Tibial nerve (tissue), 4 donors: Measurements from ENCODE around the gene TAF6L. TPM values are rescaled to one million over a fixed set of nuclear protein-coding genes. Genes with fewer than 3 reads are reported as not detected.

Experiments
- DNase-seq, 2 donors: peaks; one replicate each; pipeline ENCODE4 v3.0.0-alpha.2; 2019; ENCODE audit warnings: low spot score in 2 of 2
- H3K27ac ChIP-seq, 4 donors: fragments of 200-600 bp; sonication (generic) in 3 of 4; one replicate each; pipeline ENCODE4 v1.5.1; 2017 to 2019; ENCODE audit warnings: mild to moderate bottlenecking in 1 of 4
- H3K27me3 ChIP-seq, 2 donors: fragments of 200-600 bp; sonication (generic) in 1 of 2; one replicate each; pipeline versions ENCODE4 v1.5.1 to v1.6.0; 2017 to 2019
- H3K36me3 ChIP-seq, 3 donors: fragments of 200-600 bp; sonication (generic); one replicate each; pipeline ENCODE4 v1.5.1; 2018 to 2019
- H3K4me1 ChIP-seq, 4 donors: fragments of 200-600 bp; sonication (generic) in 3 of 4; one replicate each; pipeline ENCODE4 v1.5.1; 2017 to 2019
- H3K4me3 ChIP-seq, 4 donors: fragments of 200-600 bp; sonication (generic) in 3 of 4; one replicate each; pipeline ENCODE4 v1.5.1; 2017 to 2019; ENCODE audit warnings: mild to moderate bottlenecking in 1 of 4, moderate library complexity in 1 of 4
- H3K9me3 ChIP-seq, 4 donors: fragments of 200-600 bp; sonication (generic) in 3 of 4; one replicate each; pipeline ENCODE4 v1.5.1; 2017 to 2019
- EP300 ChIP-seq, 2 donors: sonication (generic); formaldehyde crosslinking; IDR thresholded peaks; one replicate each; pipeline ENCODE4 v1.6.1; 2017; ENCODE audit warnings: antibody characterized with exemption in 2 of 2, mild to moderate bottlenecking in 1 of 2
- POLR2A ChIP-seq, 2 donors: fragments of 450-650 bp; IDR thresholded peaks; one replicate each; pipeline ENCODE4 v1.6.1; 2017; ENCODE audit warnings: antibody characterized with exemption in 2 of 2, mild to moderate bottlenecking in 2 of 2, moderate library complexity in 2 of 2
- WGBS, 2 donors: methylation state at CpG; one replicate each; pipeline ENCODE4 v1.1.5; 2018; 5-methylcytosine and 5-hydroxymethylcytosine counted together
- total RNA-seq, 4 donors: library from RNA; depleted of rRNA; stranded (reverse); fragments of >200 nt; gene quantifications; one replicate each; pipeline ENCODE4 v1.1.0, GENCODE V29; 2016
- TF ChIP-seq, protein P1 (sequence below), 5 experiments: fragments of 200-600 bp in 3 of 5; fragments of 450-650 bp in 2 of 5; sonication (generic) in 3 of 5; IDR thresholded peaks; one replicate each; pipeline ENCODE4 v1.5.1; 2016 to 2019; ENCODE audit warnings: antibody characterized with exemption in 5 of 5, mild to moderate bottlenecking in 3 of 5, moderate library complexity in 2 of 5

Gene TAF6L, protein sequence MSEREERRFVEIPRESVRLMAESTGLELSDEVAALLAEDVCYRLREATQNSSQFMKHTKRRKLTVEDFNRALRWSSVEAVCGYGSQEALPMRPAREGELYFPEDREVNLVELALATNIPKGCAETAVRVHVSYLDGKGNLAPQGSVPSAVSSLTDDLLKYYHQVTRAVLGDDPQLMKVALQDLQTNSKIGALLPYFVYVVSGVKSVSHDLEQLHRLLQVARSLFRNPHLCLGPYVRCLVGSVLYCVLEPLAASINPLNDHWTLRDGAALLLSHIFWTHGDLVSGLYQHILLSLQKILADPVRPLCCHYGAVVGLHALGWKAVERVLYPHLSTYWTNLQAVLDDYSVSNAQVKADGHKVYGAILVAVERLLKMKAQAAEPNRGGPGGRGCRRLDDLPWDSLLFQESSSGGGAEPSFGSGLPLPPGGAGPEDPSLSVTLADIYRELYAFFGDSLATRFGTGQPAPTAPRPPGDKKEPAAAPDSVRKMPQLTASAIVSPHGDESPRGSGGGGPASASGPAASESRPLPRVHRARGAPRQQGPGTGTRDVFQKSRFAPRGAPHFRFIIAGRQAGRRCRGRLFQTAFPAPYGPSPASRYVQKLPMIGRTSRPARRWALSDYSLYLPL
- 10 to 100 TPM; 23.2 to 38.8 (median 33.1) TPM for total RNA-seq

DNA sequence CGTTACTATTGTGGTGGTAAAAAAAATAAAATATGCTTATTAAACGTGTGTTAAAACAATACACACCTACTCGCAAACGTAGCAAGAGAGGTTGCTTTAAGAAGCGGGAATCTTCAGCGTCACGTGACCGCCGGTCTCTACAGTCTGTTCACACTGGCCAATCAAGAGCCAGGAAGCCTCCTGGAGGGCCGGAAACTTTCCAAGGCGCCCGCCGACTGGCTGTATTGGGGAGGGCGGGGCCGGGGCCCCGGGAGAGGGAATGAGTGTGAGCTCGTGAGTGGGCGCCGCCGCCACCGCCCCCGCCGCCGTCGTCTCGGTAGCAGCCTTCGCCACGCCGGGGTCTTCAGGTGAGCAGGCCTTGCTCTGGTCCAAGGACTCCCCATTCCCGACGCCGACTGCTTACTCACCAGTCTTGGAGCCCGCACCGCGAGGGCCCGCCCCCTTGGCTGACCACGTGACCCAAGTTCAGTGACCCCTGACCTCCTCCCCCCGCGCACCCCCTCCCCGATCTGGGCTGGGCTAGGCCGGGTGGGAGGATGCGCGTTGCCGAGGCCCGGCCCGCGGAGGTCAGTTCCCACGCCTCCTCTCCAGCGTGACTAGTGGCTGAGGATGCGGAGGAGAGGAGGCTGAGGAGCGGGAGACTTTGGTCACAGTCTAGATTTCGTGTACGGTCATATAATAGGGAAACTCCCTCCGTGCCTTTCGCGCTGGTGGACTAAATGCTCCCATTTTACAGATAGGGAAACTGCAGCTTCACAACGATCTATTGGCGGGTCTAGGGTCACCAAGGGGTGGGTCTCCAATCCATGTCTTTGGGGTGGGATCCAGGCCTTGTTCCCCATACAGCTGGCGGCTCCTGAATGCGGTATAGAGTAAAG is at the start of gene TAF6L:
Gene TAF6L (plus strand): TSS at position 253 of the 878 bp plus-strand sequence. CDS start 4,388 bp downstream, outside the sequence.
- TF ChIP-seq, protein P1, sequence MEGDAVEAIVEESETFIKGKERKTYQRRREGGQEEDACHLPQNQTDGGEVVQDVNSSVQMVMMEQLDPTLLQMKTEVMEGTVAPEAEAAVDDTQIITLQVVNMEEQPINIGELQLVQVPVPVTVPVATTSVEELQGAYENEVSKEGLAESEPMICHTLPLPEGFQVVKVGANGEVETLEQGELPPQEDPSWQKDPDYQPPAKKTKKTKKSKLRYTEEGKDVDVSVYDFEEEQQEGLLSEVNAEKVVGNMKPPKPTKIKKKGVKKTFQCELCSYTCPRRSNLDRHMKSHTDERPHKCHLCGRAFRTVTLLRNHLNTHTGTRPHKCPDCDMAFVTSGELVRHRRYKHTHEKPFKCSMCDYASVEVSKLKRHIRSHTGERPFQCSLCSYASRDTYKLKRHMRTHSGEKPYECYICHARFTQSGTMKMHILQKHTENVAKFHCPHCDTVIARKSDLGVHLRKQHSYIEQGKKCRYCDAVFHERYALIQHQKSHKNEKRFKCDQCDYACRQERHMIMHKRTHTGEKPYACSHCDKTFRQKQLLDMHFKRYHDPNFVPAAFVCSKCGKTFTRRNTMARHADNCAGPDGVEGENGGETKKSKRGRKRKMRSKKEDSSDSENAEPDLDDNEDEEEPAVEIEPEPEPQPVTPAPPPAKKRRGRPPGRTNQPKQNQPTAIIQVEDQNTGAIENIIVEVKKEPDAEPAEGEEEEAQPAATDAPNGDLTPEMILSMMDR (IDR thresholded peaks at IDR 0.05), result peak in 1 of 5 experiments; percentile 34
- peak in 1 of 2 donors; percentile 42 for TF ChIP-seq POLR2A (IDR thresholded peaks at IDR 0.05)
- peak; percentile 74 to 89 for TF ChIP-seq EP300 (IDR thresholded peaks at IDR 0.05)

DNA sequence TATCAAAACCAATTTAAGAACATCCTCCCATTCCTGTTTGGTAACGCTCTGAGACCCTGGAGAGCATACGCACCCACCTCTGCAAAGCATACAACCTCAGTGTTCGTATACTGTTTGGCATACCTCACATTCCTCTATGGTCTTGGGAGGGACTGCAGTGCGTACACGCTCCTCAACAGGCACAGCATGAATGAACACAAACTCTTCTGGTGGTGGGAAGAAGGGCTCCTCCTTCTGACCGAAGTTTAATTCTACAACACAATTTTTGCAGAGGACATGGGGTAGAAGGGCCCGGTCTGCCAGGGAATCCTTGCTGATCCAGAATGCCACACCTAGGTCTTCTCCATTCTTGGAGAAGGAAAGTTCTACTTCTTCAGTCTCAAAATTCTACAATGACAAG is 49.2 kb upstream of the TAF6L start:
- TF ChIP-seq POLR2A (IDR thresholded peaks at IDR 0.05) (no peak), EP300 (IDR thresholded peaks at IDR 0.05) (no peak)
- TF ChIP-seq, protein P1 (IDR thresholded peaks at IDR 0.05), result no peak
- H3K4me1 ChIP-seq, result peaks cover 0 to 56% (median 26%) of the 10 kb centered on the region in 4 donors
- H3K27me3 ChIP-seq, result no peaks in the 10 kb centered on the region
- WGBS, 2 donors, result 52 to 64% methylated on average over 7 of the region's 7 CpGs
- no peak overlapping the region for H3K4me3 ChIP-seq
- H3K9me3 ChIP-seq, result no peaks in the 10 kb centered on the region
- DNase-seq, result no peak
- no peak overlapping the region for H3K27ac ChIP-seq
- peaks cover 13 to 69% (median 62%) of the 10 kb centered on the region in 3 donors for H3K36me3 ChIP-seq

More for the DNA sequence above, at the start of gene TAF6L:
- peak within 1 kb of the TSS; percentile 86 to 95 (median 91) for H3K27ac ChIP-seq
- 2% methylated on average over 44 to 60 of the region's 60 CpGs for WGBS, 2 donors
- no peaks in the 10 kb centered on the region for H3K27me3 ChIP-seq
- H3K4me3 ChIP-seq, result peak within 1 kb of the TSS; percentile 40 to 71 (median 56)
- DNase-seq, result peak; percentile 98
- H3K36me3 ChIP-seq, result peaks cover 0 to 36% (median 3%) of the 10 kb centered on the region in 3 donors
- peaks cover 0 to 25% (median 16%) of the 10 kb centered on the region in 4 donors for H3K4me1 ChIP-seq
- no peaks in the 10 kb centered on the region for H3K9me3 ChIP-seq

DNA sequence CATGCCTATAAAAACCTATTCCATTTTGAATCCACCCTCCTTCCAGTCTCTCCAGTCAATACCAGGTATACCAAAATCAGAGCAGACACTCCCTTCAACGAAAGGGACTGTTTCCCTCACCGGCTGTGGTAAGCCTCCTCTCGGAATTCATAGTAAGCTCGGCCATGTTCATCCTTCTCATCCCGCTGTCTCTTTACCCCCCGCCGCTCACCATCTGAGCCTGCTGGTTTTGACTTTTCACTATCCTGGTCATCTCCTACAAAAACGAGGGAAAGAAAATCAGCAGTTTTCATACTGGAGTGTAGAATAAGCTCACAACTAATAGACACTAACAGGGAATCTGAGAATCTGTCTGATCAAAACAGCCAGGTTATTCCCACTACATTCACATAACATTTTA is 47.0 kb upstream of the TAF6L start:
- peaks cover 0 to 48% (median 28%) of the 10 kb centered on the region in 4 donors for H3K4me1 ChIP-seq
- no peaks in the 10 kb centered on the region for H3K27me3 ChIP-seq
- peak overlapping the region in 2 of 4 donors; percentile 4 to 97 for H3K27ac ChIP-seq
- WGBS, 2 donors, result 37 to 40% methylated on average over 8 of the region's 8 CpGs
- H3K36me3 ChIP-seq, result peaks cover 6 to 47% (median 47%) of the 10 kb centered on the region in 3 donors
- no peak for DNase-seq
- TF ChIP-seq EP300 (IDR thresholded peaks at IDR 0.05) (no peak), POLR2A (IDR thresholded peaks at IDR 0.05) (no peak)
- TF ChIP-seq, protein P1 (IDR thresholded peaks at IDR 0.05), result no peak
- H3K4me3 ChIP-seq, result peak overlapping the region in 3 of 4 donors; percentile 8 to 96 (median 16)
- H3K9me3 ChIP-seq, result no peaks in the 10 kb centered on the region

DNA sequence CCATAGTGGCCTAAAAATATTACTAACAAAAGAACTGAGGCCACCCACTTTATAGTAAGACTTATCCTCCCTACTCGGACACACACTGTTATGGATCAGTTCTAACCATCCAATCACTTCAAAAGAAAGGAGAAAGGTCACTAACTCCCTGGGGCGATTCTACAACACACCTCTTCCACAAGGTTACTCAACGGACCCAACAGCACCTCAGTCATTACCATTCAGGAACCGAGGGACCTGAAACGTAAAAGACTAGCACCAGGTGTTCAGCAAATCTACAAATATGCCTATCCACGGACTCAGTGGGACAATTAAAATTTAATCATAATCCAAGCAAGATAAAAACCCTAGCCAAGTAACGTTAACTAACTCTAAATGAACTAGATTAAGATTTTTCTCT is 45.5 kb upstream of the TAF6L start:
- WGBS, 2 donors, result 0 to 1% methylated on average over 7 of the region's 7 CpGs
- Histone ChIP-seq H3K27me3 (no peaks in the 10 kb centered on the region), H3K36me3 (peaks cover 3 to 32% (median 32%) of the 10 kb centered on the region in 3 donors), H3K4me1 (peaks cover 0 to 53% (median 42%) of the 10 kb centered on the region in 4 donors), H3K9me3 (no peaks in the 10 kb centered on the region), H3K4me3 (peak overlapping the region; percentile 66 to 96 (median 90)), H3K27ac (peak overlapping the region in 3 of 4 donors; percentile 90 to 97 (median 91))
- DNase-seq, result no peak
- no peak for TF ChIP-seq POLR2A (IDR thresholded peaks at IDR 0.05)
